Measurements from ENCODE around the gene TMEM40.

DNA sequence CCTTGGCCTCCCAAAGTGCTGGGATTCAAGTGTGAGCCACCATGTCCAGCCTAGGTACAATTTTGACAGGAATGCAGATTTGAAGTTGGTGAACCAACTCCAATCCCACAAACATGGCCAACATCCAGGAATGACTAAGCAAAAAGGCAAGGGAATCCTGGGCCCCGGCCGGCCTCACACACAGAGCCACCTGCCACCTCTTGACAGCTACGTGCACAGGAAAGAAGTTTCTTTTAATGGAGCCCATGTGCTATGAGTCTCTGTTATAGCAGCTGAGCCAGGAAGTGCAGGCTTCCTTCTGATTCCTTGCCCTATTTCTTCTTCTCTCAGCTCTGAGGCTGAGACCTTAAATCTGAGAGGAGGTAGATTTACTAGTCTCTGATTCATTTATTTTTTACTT lies 8.8 kb downstream of the TMEM40 start:
- TF ChIP-seq HCFC1 (IDR thresholded peaks at IDR 0.05; ENCODE audit: low read depth, low read length), result no peak
- TF ChIP-seq CBFB (CRISPR knock-in tag; IDR thresholded peaks at IDR 0.05), result no peak
- TF ChIP-seq FOS (IDR thresholded peaks at IDR 0.05; ENCODE audit: extremely low read depth, insufficient read length), result no peak
- TF ChIP-seq ELF2 (CRISPR knock-in tag; IDR thresholded peaks at IDR 0.05), result no peak
